ENCODE results near the gene SYTL3. TPM values are rescaled to one million over a fixed set of nuclear protein-coding genes. Genes with fewer than 3 reads are reported as not detected.
A peak's percentile ranks its signal among the peaks of the same experiment; 100 is the strongest.
"Not testable (repeated sequence)": the region's sequence is repeated elsewhere in the genome, so short reads cannot be mapped to it uniquely, and the experiment has no call there.

Gene SYTL3
- total RNA-seq, 1 donor from 2014 or later: 102 TPM

- H3K36me3 Mint-ChIP-seq (ENCODE audit: low read depth): peaks cover 74% of the 10 kb centered on the region
- no peaks in the 10 kb centered on the region for H3K9me3 Mint-ChIP-seq
Measured at GRCh38 chr6:158654960-158655489, 5.2 kb downstream of the SYTL3 start.

GRCh38 chr6:158655569-158656450, 6.0 kb downstream of the SYTL3 start:
- Mint-ChIP-seq H3K4me3 (peak overlapping the region; percentile 91), H3K9me3 (no peaks in the 10 kb centered on the region), H3K27ac (peak overlapping the region; percentile 98), H3K4me1 (peaks cover 70% of the 10 kb centered on the region), H3K36me3 (ENCODE audit: low read depth) (peaks cover 81% of the 10 kb centered on the region), H3K27me3 (no peaks in the 10 kb centered on the region)
- intact Hi-C loops (cut with micrococcal nuclease): no loop called here
- DNase-seq: peak; percentile 60

More at GRCh38 chr6:158654960-158655489, 5.2 kb downstream of the SYTL3 start:
- peak; percentile 65 for DNase-seq
- Mint-ChIP-seq H3K27ac (peak overlapping the region; percentile 98), H3K4me3 (peak overlapping the region; percentile 91), H3K4me1 (peaks cover 66% of the 10 kb centered on the region), H3K27me3 (no peaks in the 10 kb centered on the region)
- intact Hi-C loops (cut with micrococcal nuclease): loop anchor here (5.0 kb wide), 1 partner anchor 1193 kb away; no protein-coding TSS in a partner anchor

GRCh38 chr6:158656986-158657385, 7.1 kb downstream of the SYTL3 start:
- intact Hi-C loops (cut with micrococcal nuclease); H3K27ac Mint-ChIP-seq: not testable (repeated sequence)

GRCh38 chr6:158660333-158660754, 10.5 kb downstream of the SYTL3 start:
- intact Hi-C loops (cut with micrococcal nuclease): loop anchor here (1.0 kb wide), 1 partner anchor 31 kb away; no protein-coding TSS in a partner anchor
- Mint-ChIP-seq H3K4me1 (peaks cover 35% of the 10 kb centered on the region), H3K4me3 (no peak overlapping the region), H3K27ac (peak overlapping the region; percentile 15), H3K9me3 (no peaks in the 10 kb centered on the region), H3K36me3 (ENCODE audit: low read depth) (peaks cover 81% of the 10 kb centered on the region), H3K27me3 (no peaks in the 10 kb centered on the region)
- peak; percentile 83 for DNase-seq

More at GRCh38 chr6:158656986-158657385, 7.1 kb downstream of the SYTL3 start:
- Mint-ChIP-seq H3K36me3 (ENCODE audit: low read depth) (peaks cover 80% of the 10 kb centered on the region), H3K4me1 (peaks cover 64% of the 10 kb centered on the region), H3K4me3 (peak overlapping the region; percentile 17)
- H3K27me3 Mint-ChIP-seq, H3K9me3 Mint-ChIP-seq, DNase-seq: not testable (repeated sequence)

GRCh38 chr6:158661156-158661685, 11.4 kb downstream of the SYTL3 start:
- DNase-seq: no peak
- H3K27me3 Mint-ChIP-seq: no peaks in the 10 kb centered on the region
- peaks cover 78% of the 10 kb centered on the region for H3K36me3 Mint-ChIP-seq (ENCODE audit: low read depth)
- H3K9me3 Mint-ChIP-seq: no peaks in the 10 kb centered on the region
- intact Hi-C loops (cut with micrococcal nuclease): no loop called here
- peaks cover 26% of the 10 kb centered on the region for H3K4me1 Mint-ChIP-seq
- no peak overlapping the region for H3K27ac Mint-ChIP-seq
- no peak overlapping the region for H3K4me3 Mint-ChIP-seq

GRCh38 chr6:158662607-158662953, 12.7 kb downstream of the SYTL3 start:
- Mint-ChIP-seq H3K27ac (no peak overlapping the region), H3K4me3 (no peak overlapping the region), H3K9me3 (no peaks in the 10 kb centered on the region), H3K36me3 (ENCODE audit: low read depth) (peaks cover 79% of the 10 kb centered on the region), H3K27me3 (no peaks in the 10 kb centered on the region), H3K4me1 (peaks cover 29% of the 10 kb centered on the region)
- no peak for DNase-seq
- intact Hi-C loops (cut with micrococcal nuclease): no loop called here

GRCh38 chr6:158662954-158663624, 13.2 kb downstream of the SYTL3 start:
- intact Hi-C loops (cut with micrococcal nuclease): no loop called here
- Mint-ChIP-seq H3K36me3 (ENCODE audit: low read depth) (peaks cover 83% of the 10 kb centered on the region), H3K4me1 (peaks cover 29% of the 10 kb centered on the region), H3K27me3 (no peaks in the 10 kb centered on the region), H3K27ac (no peak overlapping the region), H3K4me3 (no peak overlapping the region), H3K9me3 (no peaks in the 10 kb centered on the region)
- DNase-seq: no peak

GRCh38 chr6:158663625-158664165, 13.8 kb downstream of the SYTL3 start:
- Mint-ChIP-seq H3K4me1 (peaks cover 31% of the 10 kb centered on the region), H3K9me3 (no peaks in the 10 kb centered on the region), H3K4me3 (no peak overlapping the region), H3K27ac (no peak overlapping the region), H3K36me3 (ENCODE audit: low read depth) (peaks cover 86% of the 10 kb centered on the region), H3K27me3 (no peaks in the 10 kb centered on the region)
- intact Hi-C loops (cut with micrococcal nuclease): no loop called here
- DNase-seq: no peak

- no peaks in the 10 kb centered on the region for H3K9me3 Mint-ChIP-seq
- H3K4me1 Mint-ChIP-seq: peaks cover 22% of the 10 kb centered on the region
- no peaks in the 10 kb centered on the region for H3K27me3 Mint-ChIP-seq
- H3K36me3 Mint-ChIP-seq (ENCODE audit: low read depth): peaks cover 84% of the 10 kb centered on the region
- no peak for DNase-seq
- H3K4me3 Mint-ChIP-seq: no peak overlapping the region
- H3K27ac Mint-ChIP-seq: no peak overlapping the region
- intact Hi-C loops (cut with micrococcal nuclease): no loop called here
Measured at GRCh38 chr6:158665332-158665731, 15.5 kb downstream of the SYTL3 start.

GRCh38 chr6:158666628-158667359, 16.9 kb downstream of the SYTL3 start:
- Mint-ChIP-seq H3K27me3 (no peaks in the 10 kb centered on the region), H3K27ac (no peak overlapping the region), H3K4me1 (peaks cover 20% of the 10 kb centered on the region), H3K9me3 (no peaks in the 10 kb centered on the region), H3K36me3 (ENCODE audit: low read depth) (peaks cover 80% of the 10 kb centered on the region), H3K4me3 (no peak overlapping the region)
- no peak for DNase-seq
- intact Hi-C loops (cut with micrococcal nuclease): no loop called here

GRCh38 chr6:158667360-158667981, 17.6 kb downstream of the SYTL3 start:
- Mint-ChIP-seq H3K4me3 (no peak overlapping the region), H3K4me1 (peaks cover 20% of the 10 kb centered on the region), H3K9me3 (no peaks in the 10 kb centered on the region), H3K36me3 (ENCODE audit: low read depth) (peaks cover 75% of the 10 kb centered on the region), H3K27ac (no peak overlapping the region), H3K27me3 (no peaks in the 10 kb centered on the region)
- intact Hi-C loops (cut with micrococcal nuclease): no loop called here
- DNase-seq: no peak

- intact Hi-C loops (cut with micrococcal nuclease): no loop called here
Measured at GRCh38 chr6:158668707-158669103, 18.9 kb downstream of the SYTL3 start.

More at GRCh38 chr6:158668707-158669103, 18.9 kb downstream of the SYTL3 start:
- peaks cover 69% of the 10 kb centered on the region for H3K36me3 Mint-ChIP-seq (ENCODE audit: low read depth)
- no peak for DNase-seq
- H3K9me3 Mint-ChIP-seq: no peaks in the 10 kb centered on the region
- peak overlapping the region; percentile 18 for H3K27ac Mint-ChIP-seq
- peaks cover 20% of the 10 kb centered on the region for H3K4me1 Mint-ChIP-seq
- H3K4me3 Mint-ChIP-seq: no peak overlapping the region
- no peaks in the 10 kb centered on the region for H3K27me3 Mint-ChIP-seq
